GM19324 (cell line): Measurements from ENCODE around the gene MXI1.
"Not testable (repeated sequence)": the region's sequence is repeated elsewhere in the genome, so short reads cannot be mapped to it uniquely, and the experiment has no call there.

ENCODE experiments used
- ATAC-seq: cut with Tn5 transposase; IDR thresholded peaks from one replicate; pipeline ENCODE4 v1.9.1; 2021; ENCODE audit warnings: mild to moderate bottlenecking, moderate library complexity; ENCODE audit not compliant: unreplicated experiment, low FRiP score

Gene MXI1

GRCh38 chr10:110269374-110270318, 62.2 kb downstream of the MXI1 start:
- peak; percentile 52 for ATAC-seq

GRCh38 chr10:110272995-110273394, 65.6 kb downstream of the MXI1 start:
- ATAC-seq: not testable (repeated sequence)

- ATAC-seq: no peak
Measured at GRCh38 chr10:110273474-110273873, 66.1 kb downstream of the MXI1 start.

- ATAC-seq: no peak
Measured at GRCh38 chr10:110274072-110274627, 66.7 kb downstream of the MXI1 start.

- no peak for ATAC-seq
Measured at GRCh38 chr10:110274647-110275046, 67.2 kb downstream of the MXI1 start.

GRCh38 chr10:110275128-110275729, 67.8 kb downstream of the MXI1 start:
- no peak for ATAC-seq

- ATAC-seq: no peak
Measured at GRCh38 chr10:110276603-110277002, 69.2 kb downstream of the MXI1 start.

- no peak for ATAC-seq
Measured at GRCh38 chr10:110277591-110277990, 70.2 kb downstream of the MXI1 start.

GRCh38 chr10:110278562-110279406, 71.4 kb downstream of the MXI1 start:
- no peak for ATAC-seq

GRCh38 chr10:110279407-110279986, 72.1 kb downstream of the MXI1 start:
- no peak for ATAC-seq

GRCh38 chr10:110284262-110284661, 76.9 kb downstream of the MXI1 start:
- ATAC-seq: no peak

- no peak for ATAC-seq
Measured at GRCh38 chr10:110285501-110285900, 78.1 kb downstream of the MXI1 start.

- no peak for ATAC-seq
Measured at GRCh38 chr10:110286841-110287240, 79.4 kb downstream of the MXI1 start.

- ATAC-seq: no peak
Measured at GRCh38 chr10:110296966-110297365, 89.6 kb downstream of the MXI1 start.

GRCh38 chr10:110300486-110300986, 93.1 kb downstream of the MXI1 start:
- ATAC-seq: no peak

- no peak for ATAC-seq
Measured at GRCh38 chr10:110303681-110304080, 96.3 kb downstream of the MXI1 start.

- ATAC-seq: peak; percentile 42
Measured at GRCh38 chr10:110304394-110304779, 97.0 kb downstream of the MXI1 start.

GRCh38 chr10:110304780-110305421, 97.5 kb downstream of the MXI1 start, which contains the start of gene SMNDC1:
TSS of gene SMNDC1 (minus strand) at chr10:110304920. CDS start at chr10:110303587, 1,333 bp downstream.
- peak; percentile 95 for ATAC-seq

- no peak for ATAC-seq
Measured at GRCh38 chr10:110305767-110306451, 98.5 kb downstream of the MXI1 start.
